8988T (cell line): ENCODE data around the gene PALD1.

Experiments used
- DNase-seq: peaks from one replicate; pipeline ENCODE4 v3.0.0; 2011

PALD1 gene

DNA sequence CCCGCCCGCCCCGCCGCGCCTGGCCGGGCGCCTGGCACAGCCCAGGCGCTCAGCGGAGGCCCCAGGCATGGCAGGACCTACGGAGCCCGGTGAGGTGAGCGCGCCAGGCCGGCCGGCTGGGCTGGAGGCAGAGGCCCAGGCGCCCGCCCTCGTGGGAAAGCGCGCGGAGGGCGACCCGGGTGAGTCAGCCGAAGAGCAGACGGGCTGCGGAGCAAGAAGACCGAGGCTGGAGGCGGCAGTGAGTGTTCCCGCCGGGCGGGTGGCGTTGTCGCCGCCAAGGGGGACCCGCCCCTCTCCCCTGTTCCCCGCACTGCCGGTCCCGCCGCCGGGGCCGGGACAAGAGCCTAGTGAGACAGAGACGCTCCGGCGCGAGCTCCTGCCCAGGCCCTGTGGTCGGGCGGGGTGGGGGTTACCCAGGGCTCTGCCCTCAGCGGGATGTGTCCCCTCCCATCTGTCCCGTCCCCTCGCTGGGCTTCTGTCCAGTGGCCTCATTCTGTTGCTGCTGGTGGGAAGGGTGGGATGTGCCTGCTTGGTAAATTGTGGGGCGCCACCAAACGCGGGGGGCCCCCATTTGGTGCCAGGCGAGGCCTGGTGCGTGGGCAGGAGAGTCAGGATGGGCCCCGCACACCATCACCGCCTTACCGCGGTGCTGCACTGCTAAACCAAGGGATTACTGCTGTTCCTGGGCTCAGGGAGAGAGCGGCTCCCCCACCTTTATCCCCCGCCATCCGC lies 20.1 kb upstream of the PALD1 start:
- no peak for DNase-seq

DNA sequence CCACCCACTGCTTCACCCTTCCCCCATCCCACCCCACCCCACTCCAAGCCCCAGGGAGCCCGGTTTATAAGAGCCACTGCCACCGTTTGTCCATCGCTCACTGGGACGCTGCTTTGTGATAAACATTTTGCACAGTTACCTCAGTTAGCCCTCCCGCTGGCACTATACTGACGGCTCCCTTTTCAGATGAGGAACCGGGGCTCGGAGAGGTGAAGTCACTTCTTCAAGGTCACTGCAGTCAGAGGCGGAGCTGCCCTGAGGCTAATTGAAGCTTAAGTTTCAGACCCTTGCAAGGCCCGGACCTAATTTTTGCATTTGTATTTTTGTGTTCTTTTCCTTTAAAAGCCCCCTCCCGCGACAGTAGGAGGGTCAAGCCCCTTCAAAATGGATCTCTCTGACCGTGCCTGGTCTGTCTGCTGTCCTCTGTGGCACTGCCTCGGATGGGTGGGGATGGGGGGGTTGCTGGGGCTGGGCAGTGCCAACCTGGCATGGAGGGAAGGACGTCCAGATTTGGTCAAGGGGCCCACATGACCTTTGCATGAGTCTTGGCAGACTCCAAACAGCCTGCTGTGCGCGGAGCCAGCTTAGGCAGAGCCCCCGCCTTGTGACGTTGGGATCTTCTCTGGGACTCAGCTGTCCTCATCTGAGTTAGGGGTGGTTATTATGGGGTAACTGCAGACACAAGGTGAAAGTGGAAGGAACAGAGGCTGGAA lies 19.4 kb upstream of the PALD1 start:
- DNase-seq: no peak

DNA sequence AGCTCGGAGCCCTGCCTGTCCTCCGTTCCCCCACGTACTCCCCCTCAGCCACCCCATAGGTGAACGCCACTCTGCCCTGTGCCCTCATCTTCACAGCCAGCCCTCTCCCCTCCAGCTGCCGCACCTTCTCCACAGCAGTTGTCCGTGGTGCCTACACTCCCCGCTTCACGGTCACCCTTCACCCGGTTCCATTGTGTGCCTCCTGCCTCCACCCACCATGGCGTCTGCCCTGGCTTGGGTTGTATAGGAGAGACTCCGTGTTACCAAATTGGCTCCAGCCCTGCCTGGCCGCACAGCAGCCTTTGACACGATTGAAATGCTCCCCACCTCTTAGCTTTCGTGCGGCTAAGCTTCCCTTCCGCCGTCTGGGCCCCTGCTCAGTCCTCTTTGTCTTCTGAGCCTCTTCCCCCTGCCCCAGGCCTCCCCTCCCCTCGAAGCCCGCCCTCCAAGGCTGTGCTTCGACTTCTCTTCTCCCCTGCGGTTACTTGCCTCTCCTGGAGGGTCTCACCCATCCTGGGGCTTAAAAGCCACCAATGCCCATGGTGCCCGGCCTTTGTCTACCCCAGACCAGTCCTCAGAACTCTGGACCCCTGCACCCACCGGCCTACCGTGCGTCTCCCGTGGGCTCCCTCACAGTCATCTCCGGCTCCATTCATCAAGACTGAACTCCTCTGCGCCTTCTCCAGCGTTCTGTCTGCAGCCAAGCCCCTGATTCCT lies 18.6 kb upstream of the PALD1 start:
- no peak for DNase-seq

DNA sequence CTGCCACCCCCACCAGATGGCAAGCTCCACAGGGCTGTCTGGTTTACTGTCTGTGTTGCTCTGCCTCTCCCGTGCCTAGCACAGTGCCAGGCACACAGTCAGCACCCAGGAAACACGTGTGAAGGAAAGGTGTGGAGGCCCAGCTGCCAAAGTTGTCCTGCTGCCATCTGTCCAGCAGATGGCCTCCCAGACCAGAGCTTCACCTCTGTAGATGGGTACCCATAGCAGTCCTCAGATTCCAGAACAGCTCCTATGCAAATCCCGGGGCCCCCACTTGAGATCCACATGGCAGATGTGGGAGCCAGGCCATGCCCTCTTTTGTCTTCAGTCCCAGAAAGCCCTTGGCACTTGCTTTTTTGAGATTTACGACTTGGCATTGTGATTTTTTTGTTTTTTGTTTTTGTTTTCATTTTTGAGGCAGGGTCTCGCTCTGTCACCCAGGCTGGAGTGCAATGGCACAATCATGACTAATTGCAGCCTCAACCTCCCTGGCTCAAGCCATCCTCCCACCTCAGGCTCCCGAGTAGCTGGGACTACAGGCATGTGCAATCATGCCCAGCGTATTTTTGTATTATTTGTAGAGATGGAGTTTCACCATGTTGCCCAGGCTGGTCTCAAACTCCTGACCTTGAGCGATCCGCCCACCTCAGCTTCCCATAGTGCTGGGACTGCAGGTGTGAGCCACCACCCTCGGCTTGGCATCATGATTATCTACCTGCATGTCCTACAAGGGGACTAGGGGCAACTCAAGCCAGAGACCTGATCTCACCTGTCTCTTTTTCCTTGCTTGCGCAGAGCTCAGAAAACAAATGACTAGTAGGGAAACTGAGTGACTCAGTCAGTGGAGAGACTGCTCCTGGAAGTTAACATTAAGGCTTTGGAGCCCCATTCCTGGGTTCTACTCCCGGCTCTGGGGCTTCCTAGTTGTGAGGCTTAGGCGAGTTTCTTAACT lies 16.9 kb upstream of the PALD1 start:
- DNase-seq: peak; percentile 92

GRCh38 chr10:70462349-70462984 lies 16.1 kb upstream of the PALD1 start:
- peak; percentile 81 for DNase-seq

GRCh38 chr10:70465278-70465677 lies 13.3 kb upstream of the PALD1 start:
- DNase-seq: no peak

- DNase-seq: no peak
These were observed 12.7 kb upstream of the PALD1 start for GRCh38 chr10:70465832-70466231.

- DNase-seq: no peak
These were observed 11.6 kb upstream of the PALD1 start for GRCh38 chr10:70466951-70467350.

DNA sequence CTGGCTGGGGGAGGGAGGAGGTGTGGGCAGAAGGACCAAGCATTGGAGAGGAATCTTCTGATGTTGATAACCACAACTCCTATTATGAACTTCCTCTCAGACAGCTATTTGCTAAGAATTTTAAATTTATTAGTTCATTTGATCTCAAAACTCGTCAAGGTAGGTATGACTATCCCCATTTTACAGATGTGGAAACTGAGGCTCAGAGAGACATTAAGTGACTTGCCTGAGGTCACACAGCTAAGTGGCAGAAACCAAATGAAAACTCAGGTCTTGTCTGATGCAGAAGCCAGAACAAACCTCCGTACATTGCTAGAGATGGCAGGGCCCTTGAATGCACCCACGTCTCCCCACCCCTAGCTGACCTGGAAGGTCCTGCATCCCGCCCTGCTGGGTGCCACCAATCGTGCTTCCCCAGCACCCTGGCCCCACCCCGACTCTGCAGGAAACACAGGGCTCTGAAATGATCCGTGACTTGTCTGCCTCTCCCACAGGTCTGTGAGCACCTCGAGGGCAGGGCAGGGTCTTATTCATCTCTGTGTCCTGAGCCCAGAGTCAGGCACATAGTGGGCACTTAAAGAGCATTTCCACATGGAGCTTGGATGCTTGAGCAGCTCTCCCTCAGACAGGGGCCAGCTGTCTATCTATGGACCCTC lies 5.6 kb upstream of the PALD1 start:
- DNase-seq: no peak

DNA sequence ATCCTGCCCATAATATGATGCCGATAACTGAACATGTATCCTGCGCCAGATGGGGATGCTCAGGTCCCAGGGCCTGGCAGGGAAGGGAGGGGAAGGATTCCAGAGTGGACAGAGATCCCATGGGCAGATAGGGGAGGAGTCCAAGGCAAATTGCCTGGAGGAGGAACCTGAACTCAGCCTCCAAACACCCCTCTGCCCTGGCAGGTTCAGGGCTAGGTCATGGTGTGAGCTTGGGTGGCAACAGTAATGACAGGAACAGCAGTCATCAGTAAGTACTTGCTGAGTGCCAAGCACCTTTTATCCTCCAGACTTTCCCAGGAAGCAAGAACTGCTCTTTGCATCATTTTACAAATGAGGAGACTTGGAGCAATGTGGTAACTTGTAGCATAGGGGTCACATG lies 3.8 kb upstream of the PALD1 start:
- DNase-seq: no peak

DNA sequence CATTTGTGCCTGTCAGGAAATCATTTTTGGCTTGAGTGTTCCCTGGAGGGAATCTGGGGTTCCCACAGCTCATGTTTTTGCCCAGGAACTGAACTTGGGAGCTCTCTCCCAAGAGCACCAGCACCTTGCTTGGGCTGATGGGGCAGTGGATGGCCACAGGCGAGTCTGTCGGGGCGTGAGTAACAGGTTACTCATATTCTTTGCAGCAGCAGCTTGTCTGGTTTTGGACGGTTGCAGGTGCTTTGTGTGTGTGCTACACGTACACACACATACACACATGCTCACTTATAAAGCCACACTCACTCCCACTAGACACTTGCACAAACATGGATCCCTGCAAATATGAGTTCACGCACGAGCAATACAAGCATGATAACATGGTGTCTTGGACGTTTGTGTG lies 2.9 kb upstream of the PALD1 start:
- DNase-seq: no peak

DNA sequence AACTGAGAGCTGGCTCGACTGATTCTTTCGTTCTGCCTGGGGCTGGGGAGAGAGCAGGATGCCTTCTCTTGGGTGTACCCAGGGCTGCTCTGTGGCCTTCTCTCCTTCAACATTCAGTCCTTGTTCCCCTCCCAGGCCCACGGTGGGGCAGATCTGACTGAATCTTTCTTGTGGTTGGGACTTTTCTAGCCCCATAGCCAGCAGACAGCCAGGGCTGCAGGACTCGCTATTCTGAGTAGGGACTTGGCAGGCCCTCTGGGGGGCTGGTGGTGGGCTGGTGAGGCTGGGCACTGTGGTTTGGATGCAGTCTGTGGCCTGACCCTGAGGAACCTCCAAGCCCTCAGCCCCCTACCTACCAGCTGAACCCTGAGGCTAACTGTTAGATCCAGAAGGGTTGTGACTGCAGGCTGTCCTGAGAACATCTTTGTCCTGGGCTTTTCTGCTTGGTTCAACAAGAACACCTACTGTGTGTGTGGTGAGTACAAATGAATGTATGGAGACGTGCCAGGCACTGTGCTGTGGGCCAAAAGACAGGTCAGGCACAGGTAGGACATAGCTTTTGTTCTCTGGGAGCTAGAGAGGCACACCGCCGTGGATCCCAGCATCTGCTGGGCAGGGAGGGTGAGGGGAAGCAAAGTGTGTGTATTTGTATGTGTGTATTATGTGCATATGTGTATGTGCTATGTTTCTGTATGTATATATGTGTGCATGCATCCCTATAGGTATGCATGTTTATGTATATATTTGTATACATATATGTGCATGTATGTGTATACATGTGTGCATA lies 2.1 kb upstream of the PALD1 start:
- DNase-seq: no peak

- no peak for DNase-seq
These were observed 855 bp upstream of the PALD1 start for GRCh38 chr10:70477661-70478162.

GRCh38 chr10:70479165-70479581 lies 606 bp downstream of the PALD1 start:
- DNase-seq: no peak

DNA sequence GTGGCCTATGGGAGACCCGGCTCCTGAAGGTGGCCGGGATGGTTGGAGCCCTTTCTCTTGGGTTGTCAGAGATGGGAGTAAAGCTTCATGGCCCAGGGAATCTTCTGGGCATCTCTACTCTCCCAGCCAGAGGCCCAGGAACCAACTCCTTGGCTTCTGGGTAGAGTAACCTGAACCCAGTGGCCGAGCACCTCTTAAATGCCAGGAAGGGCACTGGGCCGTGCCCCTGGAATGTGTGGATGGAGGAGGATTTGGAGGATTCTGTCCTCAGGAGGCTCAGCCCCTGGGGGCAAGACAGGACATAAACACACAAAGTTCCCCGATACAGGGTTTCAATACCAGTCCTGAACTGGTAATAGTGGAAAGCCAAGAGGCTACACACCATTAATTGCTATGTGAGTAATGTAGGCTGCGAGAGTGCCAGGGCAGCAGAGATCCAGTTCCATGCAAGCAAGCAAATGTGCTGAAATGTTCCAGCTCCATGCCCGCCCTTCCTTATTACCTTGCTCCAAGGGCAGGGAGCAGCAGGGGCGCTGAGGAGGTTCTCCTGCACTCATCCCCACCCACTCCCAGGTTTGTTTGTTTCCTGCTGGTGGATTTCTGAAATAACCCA lies 1.2 kb downstream of the PALD1 start:
- no peak for DNase-seq

DNA sequence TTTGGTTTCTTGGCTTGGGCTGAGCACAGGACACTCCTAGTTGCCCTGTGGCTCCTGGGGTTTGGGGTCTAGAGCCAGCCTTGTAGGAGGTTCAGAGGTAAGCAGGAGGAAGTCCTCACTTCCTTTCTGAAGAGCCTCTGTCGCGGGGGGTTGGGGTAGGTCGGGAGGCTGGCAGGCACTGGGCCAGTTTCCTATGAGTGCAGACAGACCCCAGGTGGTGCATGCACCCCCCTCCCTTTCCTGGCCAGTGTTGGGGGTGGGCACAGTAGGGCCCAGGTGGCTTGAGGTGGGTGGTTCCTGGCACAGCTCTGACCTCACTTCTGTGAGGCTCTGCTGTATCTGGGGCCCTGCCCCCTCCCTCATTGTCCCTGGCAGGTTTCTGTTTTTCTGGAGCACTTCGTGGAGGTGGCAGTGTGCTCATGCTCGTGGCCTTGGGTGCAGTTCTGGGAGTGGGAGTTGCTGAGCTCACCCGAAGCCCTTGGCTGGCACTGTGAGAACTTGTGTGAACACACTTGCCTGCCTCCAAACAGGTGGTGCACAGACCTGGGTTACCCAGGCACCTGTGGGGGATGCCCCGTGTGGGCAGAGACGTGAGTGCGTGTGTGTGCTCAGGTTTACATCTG lies 1.8 kb downstream of the PALD1 start:
- no peak for DNase-seq

GRCh38 chr10:70481105-70481504 lies 2.5 kb downstream of the PALD1 start:
- no peak for DNase-seq

DNA sequence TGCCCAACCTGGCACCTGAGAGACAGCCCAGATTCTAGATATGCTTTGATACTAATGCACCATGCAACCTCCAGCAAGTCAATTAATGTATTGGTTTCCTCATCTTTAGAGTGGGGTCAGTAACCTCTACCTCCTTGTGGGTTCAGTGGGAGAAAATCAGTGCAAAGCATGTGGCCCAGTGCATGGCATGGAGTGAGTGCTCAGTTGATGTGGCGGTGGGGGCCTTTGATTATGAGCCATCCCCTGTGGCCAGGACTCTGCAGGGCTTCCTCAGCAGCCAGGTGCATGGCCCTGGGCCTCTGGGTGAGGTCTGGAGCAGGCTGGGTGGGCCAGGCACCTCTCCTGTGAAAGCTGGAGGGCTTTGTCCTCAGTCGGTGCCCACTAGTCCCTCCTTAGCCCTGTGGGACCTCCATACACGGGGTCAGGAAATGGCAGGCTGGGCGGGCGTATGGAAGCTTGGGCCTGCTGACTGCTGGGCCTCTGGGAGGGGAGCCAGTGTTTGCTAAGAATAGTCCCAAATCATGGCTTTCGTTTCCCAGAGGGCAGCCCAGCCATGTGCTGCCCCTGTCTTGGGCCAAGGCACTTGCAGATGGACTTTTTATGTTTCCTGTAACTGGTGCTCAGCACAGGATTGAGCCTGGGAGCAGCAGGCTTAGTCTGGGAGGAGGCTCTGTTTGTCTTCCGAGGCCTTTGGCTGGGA lies 3.4 kb downstream of the PALD1 start:
- no peak for DNase-seq
